SK-N-MC (cell line): ENCODE results near the gene TMPRSS3.

Source experiments
- EZH2 ChIP-seq: fragments of 200-600 bp; sonication (generic); IDR thresholded peaks from one replicate; pipeline ENCODE4 v1.6.1; 2017; ENCODE audit warnings: antibody characterized with exemption
- POLR2AphosphoS5 ChIP-seq: IDR thresholded peaks from 2 replicates; pipeline ENCODE4 v1.6.1; 2012; ENCODE audit warnings: mild to moderate bottlenecking, low read depth, low read length, borderline replicate concordance

DNA sequence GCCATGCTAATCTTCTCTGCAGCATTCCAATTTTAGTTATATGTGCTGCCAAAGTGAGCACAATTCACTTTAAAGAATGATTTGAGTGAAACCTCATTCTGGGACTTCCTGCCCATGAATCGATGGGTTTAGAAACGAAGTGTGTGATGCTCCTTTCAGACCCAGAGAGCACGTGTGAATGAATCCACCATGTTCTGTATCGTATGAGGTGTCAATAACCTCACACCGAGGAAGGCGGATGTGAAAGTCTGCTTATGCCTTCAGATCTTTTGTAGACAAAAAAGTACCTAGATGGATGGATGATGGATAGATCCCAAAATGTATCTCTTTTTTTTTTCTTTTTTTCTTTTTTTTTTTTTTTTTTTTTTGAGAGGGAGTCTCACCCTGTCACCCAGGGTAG lies 21.7 kb upstream of the TMPRSS3 start:
- no peak for TF ChIP-seq POLR2AphosphoS5
- no peak for TF ChIP-seq EZH2
